HL-60 (cell line): ENCODE data around the gene TAS2R30.
"Not testable (repeated sequence)": the region's sequence is repeated elsewhere in the genome, so short reads cannot be mapped to it uniquely, and the experiment has no call there.

ENCODE experiments used
- GABPA ChIP-seq: IDR thresholded peaks from 2 replicates; pipeline ENCODE4 v1.6.1; 2012; ENCODE audit warnings: low read depth
- SPI1 ChIP-seq: IDR thresholded peaks from 2 replicates; pipeline ENCODE4 v1.6.1; 2012; ENCODE audit warnings: low read depth, mild to moderate bottlenecking, borderline replicate concordance
- TF ChIP-seq, protein P1 (sequence below): IDR thresholded peaks from one replicate; pipeline ENCODE4 v1.5.1; 2011; ENCODE audit warnings: low read length, control low read depth, inconsistent platforms; ENCODE audit not compliant: insufficient read depth
- TF ChIP-seq, protein P2 (sequence below): IDR thresholded peaks from 2 replicates; pipeline ENCODE4 v1.6.1; 2012; ENCODE audit warnings: low read depth; ENCODE audit not compliant: insufficient replicate concordance

DNA sequence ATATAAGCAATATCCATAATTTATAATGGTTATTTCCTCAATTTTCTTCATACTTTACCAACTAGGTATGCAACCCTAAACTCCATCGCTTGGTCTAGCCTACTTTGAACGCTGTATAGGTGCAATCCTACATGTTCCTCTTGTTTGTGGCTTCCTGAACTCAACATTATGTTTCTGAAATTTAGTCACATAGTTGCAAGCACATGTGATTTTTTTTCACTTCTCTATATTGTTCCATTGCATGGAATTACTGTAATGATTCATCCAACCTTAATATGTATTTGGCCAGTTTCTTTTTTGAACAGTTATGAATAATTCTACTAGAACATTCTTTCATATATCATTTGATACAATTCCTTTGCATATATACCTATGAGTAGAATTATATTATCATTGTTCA, 39.5 kb downstream of the TAS2R30 start:
- TF ChIP-seq, protein P1, sequence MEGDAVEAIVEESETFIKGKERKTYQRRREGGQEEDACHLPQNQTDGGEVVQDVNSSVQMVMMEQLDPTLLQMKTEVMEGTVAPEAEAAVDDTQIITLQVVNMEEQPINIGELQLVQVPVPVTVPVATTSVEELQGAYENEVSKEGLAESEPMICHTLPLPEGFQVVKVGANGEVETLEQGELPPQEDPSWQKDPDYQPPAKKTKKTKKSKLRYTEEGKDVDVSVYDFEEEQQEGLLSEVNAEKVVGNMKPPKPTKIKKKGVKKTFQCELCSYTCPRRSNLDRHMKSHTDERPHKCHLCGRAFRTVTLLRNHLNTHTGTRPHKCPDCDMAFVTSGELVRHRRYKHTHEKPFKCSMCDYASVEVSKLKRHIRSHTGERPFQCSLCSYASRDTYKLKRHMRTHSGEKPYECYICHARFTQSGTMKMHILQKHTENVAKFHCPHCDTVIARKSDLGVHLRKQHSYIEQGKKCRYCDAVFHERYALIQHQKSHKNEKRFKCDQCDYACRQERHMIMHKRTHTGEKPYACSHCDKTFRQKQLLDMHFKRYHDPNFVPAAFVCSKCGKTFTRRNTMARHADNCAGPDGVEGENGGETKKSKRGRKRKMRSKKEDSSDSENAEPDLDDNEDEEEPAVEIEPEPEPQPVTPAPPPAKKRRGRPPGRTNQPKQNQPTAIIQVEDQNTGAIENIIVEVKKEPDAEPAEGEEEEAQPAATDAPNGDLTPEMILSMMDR = not testable (repeated sequence)
- TF ChIP-seq GABPA, SPI1: not testable (repeated sequence)
- TF ChIP-seq, protein P2, sequence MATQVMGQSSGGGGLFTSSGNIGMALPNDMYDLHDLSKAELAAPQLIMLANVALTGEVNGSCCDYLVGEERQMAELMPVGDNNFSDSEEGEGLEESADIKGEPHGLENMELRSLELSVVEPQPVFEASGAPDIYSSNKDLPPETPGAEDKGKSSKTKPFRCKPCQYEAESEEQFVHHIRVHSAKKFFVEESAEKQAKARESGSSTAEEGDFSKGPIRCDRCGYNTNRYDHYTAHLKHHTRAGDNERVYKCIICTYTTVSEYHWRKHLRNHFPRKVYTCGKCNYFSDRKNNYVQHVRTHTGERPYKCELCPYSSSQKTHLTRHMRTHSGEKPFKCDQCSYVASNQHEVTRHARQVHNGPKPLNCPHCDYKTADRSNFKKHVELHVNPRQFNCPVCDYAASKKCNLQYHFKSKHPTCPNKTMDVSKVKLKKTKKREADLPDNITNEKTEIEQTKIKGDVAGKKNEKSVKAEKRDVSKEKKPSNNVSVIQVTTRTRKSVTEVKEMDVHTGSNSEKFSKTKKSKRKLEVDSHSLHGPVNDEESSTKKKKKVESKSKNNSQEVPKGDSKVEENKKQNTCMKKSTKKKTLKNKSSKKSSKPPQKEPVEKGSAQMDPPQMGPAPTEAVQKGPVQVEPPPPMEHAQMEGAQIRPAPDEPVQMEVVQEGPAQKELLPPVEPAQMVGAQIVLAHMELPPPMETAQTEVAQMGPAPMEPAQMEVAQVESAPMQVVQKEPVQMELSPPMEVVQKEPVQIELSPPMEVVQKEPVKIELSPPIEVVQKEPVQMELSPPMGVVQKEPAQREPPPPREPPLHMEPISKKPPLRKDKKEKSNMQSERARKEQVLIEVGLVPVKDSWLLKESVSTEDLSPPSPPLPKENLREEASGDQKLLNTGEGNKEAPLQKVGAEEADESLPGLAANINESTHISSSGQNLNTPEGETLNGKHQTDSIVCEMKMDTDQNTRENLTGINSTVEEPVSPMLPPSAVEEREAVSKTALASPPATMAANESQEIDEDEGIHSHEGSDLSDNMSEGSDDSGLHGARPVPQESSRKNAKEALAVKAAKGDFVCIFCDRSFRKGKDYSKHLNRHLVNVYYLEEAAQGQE = not testable (repeated sequence)
